HG03196 (cell line): ENCODE data around the gene MPI.
A peak's percentile ranks its signal among the peaks of the same experiment; 100 is the strongest.

ENCODE experiments used
- ATAC-seq: cut with Tn5 transposase; IDR thresholded peaks from one replicate; pipeline ENCODE4 v1.9.1; 2021; ENCODE audit not compliant: unreplicated experiment

The MPI gene

GRCh38 chr15:74889883-74890664 lies at the start of gene MPI:
TSS of gene MPI (plus strand) at chr15:74890042. CDS start at chr15:74890074, 32 bp downstream.
- ATAC-seq = peak; percentile 82

- no peak for ATAC-seq
Observed at GRCh38 chr15:74840851-74841775, 48.7 kb upstream of the MPI start.

- no peak for ATAC-seq
Observed at GRCh38 chr15:74841891-74842373, 47.9 kb upstream of the MPI start.

- peak; percentile 80 for ATAC-seq
Observed at GRCh38 chr15:74842581-74843444, 47.0 kb upstream of the MPI start, which contains the start of gene ULK3. TSS of gene ULK3 (minus strand) at chr15:74843156. CDS start at chr15:74843105, 51 bp downstream.

GRCh38 chr15:74843445-74843828 lies 46.4 kb upstream of the MPI start:
- no peak for ATAC-seq

- no peak for ATAC-seq
Observed at GRCh38 chr15:74843891-74844299, 45.9 kb upstream of the MPI start.

GRCh38 chr15:74844319-74845207 lies 45.3 kb upstream of the MPI start:
- no peak for ATAC-seq

GRCh38 chr15:74845208-74845568 lies 44.7 kb upstream of the MPI start:
- ATAC-seq = no peak

- no peak for ATAC-seq
Observed at GRCh38 chr15:74845581-74845980, 44.3 kb upstream of the MPI start.

- no peak for ATAC-seq
Observed at GRCh38 chr15:74847432-74847831, 42.4 kb upstream of the MPI start.

GRCh38 chr15:74850393-74850792 lies 39.4 kb upstream of the MPI start:
- no peak for ATAC-seq

- ATAC-seq = no peak
Observed at GRCh38 chr15:74851960-74852359, 37.9 kb upstream of the MPI start.

GRCh38 chr15:74854453-74855022 lies 35.3 kb upstream of the MPI start:
- no peak for ATAC-seq

GRCh38 chr15:74855857-74856256 lies 34.0 kb upstream of the MPI start:
- ATAC-seq = no peak

- no peak for ATAC-seq
Observed at GRCh38 chr15:74856537-74856936, 33.3 kb upstream of the MPI start.

GRCh38 chr15:74857082-74857655 lies 32.7 kb upstream of the MPI start:
- ATAC-seq = peak; percentile 78

- no peak for ATAC-seq
Observed at GRCh38 chr15:74857671-74858368, 32.0 kb upstream of the MPI start.

- ATAC-seq = no peak
Observed at GRCh38 chr15:74858369-74858740, 31.5 kb upstream of the MPI start.
